Astrocyte (in vitro differentiated cells and primary cell): Measurements from ENCODE around the gene CYB5B. TPM values are rescaled to one million over a fixed set of nuclear protein-coding genes. Genes with fewer than 3 reads are reported as not detected.

Experiments used
- DNase-seq: peaks from one replicate; pipeline ENCODE4 v3.0.0-alpha.2; 2010; ENCODE audit warnings: low read depth
- FAIRE-seq: peaks from 2 replicates; lab custom pipeline; 2011; peaks lifted over from hg19 to GRCh38; lab: Jason Lieb, UNC
- H2AFZ ChIP-seq: 2 replicates; pipeline ENCODE4 v1.6.0; 2012; ENCODE audit warnings: low read depth, low read length, inconsistent platforms
- H3K27ac ChIP-seq: 2 replicates; pipeline ENCODE4 v1.5.1; 2011; ENCODE audit warnings: low read depth, low read length, inconsistent platforms
- H3K27me3 ChIP-seq: 2 replicates; pipeline ENCODE4 v1.6.0; 2011; ENCODE audit warnings: low read length, inconsistent platforms; ENCODE audit not compliant: insufficient read depth
- H3K36me3 ChIP-seq: 2 replicates; pipeline ENCODE4 v1.5.1; 2011; ENCODE audit warnings: low read length, inconsistent platforms; ENCODE audit not compliant: insufficient read depth
- H3K4me1 ChIP-seq: 2 replicates; pipeline ENCODE4 v1.5.1; 2011; ENCODE audit warnings: low read length, inconsistent platforms; ENCODE audit not compliant: insufficient read depth
- H3K4me2 ChIP-seq: 2 replicates; pipeline ENCODE4 v1.6.0; 2012; ENCODE audit warnings: low read length, inconsistent platforms
- H3K4me3 ChIP-seq: 2 replicates; pipeline ENCODE4 v1.5.1; 2011; ENCODE audit warnings: low read depth, mild to moderate bottlenecking, low read length, inconsistent platforms; ENCODE audit not compliant: insufficient read depth
- H3K79me2 ChIP-seq: 2 replicates; pipeline ENCODE4 v1.6.0; 2012; ENCODE audit warnings: mild to moderate bottlenecking, low read length, inconsistent platforms; ENCODE audit not compliant: insufficient read depth
- H3K9ac ChIP-seq: 2 replicates; pipeline ENCODE4 v1.6.0; 2012; ENCODE audit warnings: mild to moderate bottlenecking, low read length, inconsistent platforms
- H3K9me3 ChIP-seq: 2 replicates; pipeline ENCODE4 v1.5.1; 2012; ENCODE audit warnings: low read depth, mild to moderate bottlenecking, low read length, inconsistent platforms; ENCODE audit not compliant: insufficient read depth
- H4K20me1 ChIP-seq: 2 replicates; pipeline ENCODE4 v1.6.0; 2012; ENCODE audit warnings: low read length, inconsistent platforms; ENCODE audit not compliant: insufficient read depth
- H3K27ac Mint-ChIP-seq: one replicate; pipeline ENCODE4 v1.8.0; 2021; ENCODE audit warnings: mild to moderate bottlenecking, mixed read lengths; ENCODE audit not compliant: unreplicated experiment
- H3K27me3 Mint-ChIP-seq: one replicate; pipeline ENCODE4 v1.8.0; 2021; ENCODE audit warnings: low read depth, mixed read lengths; ENCODE audit not compliant: unreplicated experiment
- H3K36me3 Mint-ChIP-seq: one replicate; pipeline ENCODE4 v1.8.0; 2021; ENCODE audit warnings: low read depth, mixed read lengths; ENCODE audit not compliant: unreplicated experiment
- H3K4me1 Mint-ChIP-seq: one replicate; pipeline ENCODE4 v1.8.0; 2021; ENCODE audit warnings: low read depth, mixed read lengths; ENCODE audit not compliant: unreplicated experiment
- H3K4me3 Mint-ChIP-seq: one replicate; pipeline ENCODE4 v1.8.0; 2021; ENCODE audit warnings: mild to moderate bottlenecking, moderate library complexity, mixed read lengths; ENCODE audit not compliant: unreplicated experiment
- H3K9me3 Mint-ChIP-seq: one replicate; pipeline ENCODE4 v1.8.0; 2021; ENCODE audit warnings: mild to moderate bottlenecking, mixed read lengths; ENCODE audit not compliant: unreplicated experiment
- EZH2 ChIP-seq: IDR thresholded peaks from 2 replicates; pipeline ENCODE4 v1.6.1; 2012; ENCODE audit warnings: mild to moderate bottlenecking, low read length, inconsistent platforms; ENCODE audit not compliant: insufficient read depth
- total RNA-seq: library from RNA; stranded (reverse); gene quantifications from 2 replicates; pipeline ENCODE4 v1.2.1, GENCODE V29; 2021
- TF ChIP-seq, protein P1 (sequence below): IDR thresholded peaks from 2 replicates; pipeline ENCODE4 v1.5.1; 2011; ENCODE audit warnings: low read depth, mild to moderate bottlenecking, inconsistent platforms, low read length, moderate library complexity; ENCODE audit not compliant: insufficient read depth

Gene CYB5B
- total RNA-seq, 1 donor from 2014 or later = 149 TPM

DNA sequence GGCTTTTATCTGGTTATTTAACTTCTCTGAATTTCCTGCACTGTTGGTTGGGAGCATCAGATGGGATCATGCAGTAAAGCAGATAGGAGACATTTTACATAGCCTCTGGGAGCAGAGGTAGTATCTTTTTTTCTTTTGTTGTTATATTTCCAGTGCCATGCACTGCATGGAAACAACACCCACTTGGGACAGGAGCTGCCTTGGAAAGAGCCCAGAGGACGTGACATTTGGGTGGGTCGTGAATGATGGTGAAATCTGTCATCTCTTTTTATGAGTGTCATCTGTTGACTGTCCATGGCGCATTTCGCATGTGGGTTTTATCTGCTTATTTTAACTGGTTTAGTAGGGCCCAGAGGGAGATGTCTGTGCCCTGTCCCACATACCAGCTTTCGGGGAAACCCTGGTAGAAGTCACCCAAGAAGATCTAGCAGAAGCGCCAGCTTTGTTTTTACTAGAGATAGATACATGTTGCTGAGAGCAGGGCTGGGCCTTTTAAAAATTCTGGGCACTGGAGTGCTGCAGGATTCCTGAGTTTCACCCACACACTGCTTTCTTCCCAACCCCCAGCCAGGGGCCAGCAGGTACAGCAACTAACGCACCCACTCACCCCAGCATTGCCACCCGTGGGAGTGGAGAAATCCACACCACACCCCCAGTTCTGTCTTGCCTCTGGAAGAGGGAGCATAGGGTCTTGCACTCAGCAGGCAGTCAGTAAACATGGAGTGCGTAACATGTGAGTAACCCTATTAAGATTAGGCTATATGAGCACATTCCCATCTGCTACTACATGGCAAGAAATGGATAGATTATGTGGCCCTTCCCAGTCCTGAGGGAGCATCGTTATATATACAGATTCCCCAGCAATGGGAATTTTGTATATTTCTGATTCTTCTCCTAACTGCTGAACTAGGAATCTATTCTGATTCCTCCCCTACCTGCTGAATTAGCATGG lies 30.2 kb upstream of the CYB5B start:
- H4K20me1 ChIP-seq = no peaks in the 10 kb centered on the region
- H3K9me3 ChIP-seq = no peaks in the 10 kb centered on the region
- no peak overlapping the region for H3K4me3 ChIP-seq
- H3K4me2 ChIP-seq = no peak overlapping the region
- no peak overlapping the region for H3K27ac ChIP-seq
- no peak overlapping the region for H2AFZ ChIP-seq
- H3K9ac ChIP-seq = no peak overlapping the region
- H3K4me3 Mint-ChIP-seq = no peak overlapping the region
- no peaks in the 10 kb centered on the region for H3K9me3 Mint-ChIP-seq
- H3K79me2 ChIP-seq = no peaks in the 10 kb centered on the region
- H3K4me1 Mint-ChIP-seq = peaks cover 13% of the 10 kb centered on the region
- DNase-seq (no peak), FAIRE-seq (no peak)
- no peak for TF ChIP-seq EZH2
- TF ChIP-seq, protein P1, sequence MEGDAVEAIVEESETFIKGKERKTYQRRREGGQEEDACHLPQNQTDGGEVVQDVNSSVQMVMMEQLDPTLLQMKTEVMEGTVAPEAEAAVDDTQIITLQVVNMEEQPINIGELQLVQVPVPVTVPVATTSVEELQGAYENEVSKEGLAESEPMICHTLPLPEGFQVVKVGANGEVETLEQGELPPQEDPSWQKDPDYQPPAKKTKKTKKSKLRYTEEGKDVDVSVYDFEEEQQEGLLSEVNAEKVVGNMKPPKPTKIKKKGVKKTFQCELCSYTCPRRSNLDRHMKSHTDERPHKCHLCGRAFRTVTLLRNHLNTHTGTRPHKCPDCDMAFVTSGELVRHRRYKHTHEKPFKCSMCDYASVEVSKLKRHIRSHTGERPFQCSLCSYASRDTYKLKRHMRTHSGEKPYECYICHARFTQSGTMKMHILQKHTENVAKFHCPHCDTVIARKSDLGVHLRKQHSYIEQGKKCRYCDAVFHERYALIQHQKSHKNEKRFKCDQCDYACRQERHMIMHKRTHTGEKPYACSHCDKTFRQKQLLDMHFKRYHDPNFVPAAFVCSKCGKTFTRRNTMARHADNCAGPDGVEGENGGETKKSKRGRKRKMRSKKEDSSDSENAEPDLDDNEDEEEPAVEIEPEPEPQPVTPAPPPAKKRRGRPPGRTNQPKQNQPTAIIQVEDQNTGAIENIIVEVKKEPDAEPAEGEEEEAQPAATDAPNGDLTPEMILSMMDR = no peak
- no peaks in the 10 kb centered on the region for H3K36me3 Mint-ChIP-seq
- H3K4me1 ChIP-seq = peaks cover 21% of the 10 kb centered on the region
- H3K27me3 Mint-ChIP-seq = no peaks in the 10 kb centered on the region
- H3K36me3 ChIP-seq = no peaks in the 10 kb centered on the region
- H3K27ac Mint-ChIP-seq = no peak overlapping the region
- no peaks in the 10 kb centered on the region for H3K27me3 ChIP-seq

DNA sequence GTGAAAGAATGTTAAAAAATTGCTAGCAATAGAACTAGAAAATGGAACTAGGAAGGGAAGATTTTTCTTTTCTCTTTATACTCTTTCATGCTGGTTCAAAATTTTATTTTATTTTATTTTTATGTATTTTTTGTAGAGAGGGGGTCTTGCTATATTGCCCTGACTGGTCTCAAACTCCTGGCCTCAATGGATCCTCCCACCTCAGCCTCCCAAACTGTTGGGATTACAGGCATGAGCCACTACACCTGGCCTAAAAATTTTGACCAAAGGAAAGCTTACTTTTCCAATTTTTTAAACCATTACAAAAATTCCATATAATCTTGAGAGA lies 28.6 kb upstream of the CYB5B start:
- H3K79me2 ChIP-seq = no peaks in the 10 kb centered on the region
- no peak for FAIRE-seq
- Mint-ChIP-seq H3K4me3 (no peak overlapping the region), H3K4me1 (peaks cover 17% of the 10 kb centered on the region), H3K36me3 (no peaks in the 10 kb centered on the region), H3K9me3 (no peaks in the 10 kb centered on the region), H3K27ac (peak overlapping the region; percentile 82), H3K27me3 (no peaks in the 10 kb centered on the region)
- peaks cover 25% of the 10 kb centered on the region for H3K4me1 ChIP-seq
- H2AFZ ChIP-seq = no peak overlapping the region
- H3K4me3 ChIP-seq = no peak overlapping the region
- TF ChIP-seq, protein P1 = no peak
- TF ChIP-seq EZH2 = no peak
- no peak overlapping the region for H3K9ac ChIP-seq
- H3K27ac ChIP-seq = no peak overlapping the region
- no peaks in the 10 kb centered on the region for H3K27me3 ChIP-seq
- peak overlapping the region; percentile 47 for H3K4me2 ChIP-seq
- no peaks in the 10 kb centered on the region for H3K9me3 ChIP-seq
- H3K36me3 ChIP-seq = no peaks in the 10 kb centered on the region
- no peaks in the 10 kb centered on the region for H4K20me1 ChIP-seq
- no peak for DNase-seq
